Measurements from ENCODE around the gene PLXNA2.

DNA sequence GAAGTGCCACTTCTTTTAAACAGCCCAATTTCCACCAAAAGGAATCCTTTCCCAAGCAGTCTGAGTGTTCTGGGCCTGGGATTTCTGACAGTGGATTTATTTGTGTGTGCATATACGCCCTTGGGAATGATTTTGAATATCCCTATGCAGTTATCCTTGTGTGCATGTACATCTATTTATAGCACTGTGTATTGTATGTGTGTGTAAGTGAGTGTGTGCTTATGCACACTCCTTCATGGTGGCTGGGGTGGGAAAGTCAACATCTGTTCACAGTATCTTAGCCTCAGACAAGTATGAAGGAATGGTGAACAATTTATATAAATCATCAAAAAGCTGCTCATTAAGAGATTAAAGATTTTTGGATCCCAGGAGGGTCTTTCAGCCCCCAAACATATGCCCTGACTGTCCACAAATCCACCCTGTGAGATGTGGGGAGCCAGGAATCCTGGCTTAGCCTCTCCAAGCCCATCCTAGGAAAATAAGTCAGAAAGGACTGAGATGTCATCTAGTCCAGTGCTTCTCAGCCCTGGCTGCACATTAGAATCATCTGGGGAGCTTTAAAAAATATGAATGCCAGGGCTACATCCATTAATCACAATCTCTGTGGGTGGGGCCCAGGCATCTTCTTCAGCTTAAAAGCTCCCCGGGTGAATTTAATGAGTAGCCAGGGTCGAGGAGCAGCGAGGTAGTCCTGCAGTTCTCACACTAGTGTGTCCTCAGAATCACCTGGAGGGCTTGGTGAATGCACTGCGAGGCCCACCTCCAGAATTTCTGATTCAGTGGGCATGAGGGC lies 101.4 kb downstream of the PLXNA2 start:
- TF ChIP-seq POLR2A (IDR thresholded peaks at IDR 0.05; ENCODE audit: low read length) (no peak), CTCF (IDR thresholded peaks at IDR 0.05) (no peak), RNF2 (IDR thresholded peaks at IDR 0.05; ENCODE audit: borderline replicate concordance, low read depth) (no peak), NPAS2 (CRISPR knock-in tag; IDR thresholded peaks at IDR 0.05; ENCODE audit: borderline replicate concordance) (no peak), EP300 (IDR thresholded peaks at IDR 0.05) (no peak), RARB (CRISPR knock-in tag; IDR thresholded peaks at IDR 0.05) (no peak), HEYL (CRISPR knock-in tag; IDR thresholded peaks at IDR 0.05) (no peak), HDAC2 (IDR thresholded peaks at IDR 0.05) (no peak), MYC (IDR thresholded peaks at IDR 0.05; ENCODE audit: borderline replicate concordance, low read length) (no peak), ATOH8 (CRISPR knock-in tag; IDR thresholded peaks at IDR 0.05; ENCODE audit: low read depth) (no peak)
- TF ChIP-seq, protein P1, sequence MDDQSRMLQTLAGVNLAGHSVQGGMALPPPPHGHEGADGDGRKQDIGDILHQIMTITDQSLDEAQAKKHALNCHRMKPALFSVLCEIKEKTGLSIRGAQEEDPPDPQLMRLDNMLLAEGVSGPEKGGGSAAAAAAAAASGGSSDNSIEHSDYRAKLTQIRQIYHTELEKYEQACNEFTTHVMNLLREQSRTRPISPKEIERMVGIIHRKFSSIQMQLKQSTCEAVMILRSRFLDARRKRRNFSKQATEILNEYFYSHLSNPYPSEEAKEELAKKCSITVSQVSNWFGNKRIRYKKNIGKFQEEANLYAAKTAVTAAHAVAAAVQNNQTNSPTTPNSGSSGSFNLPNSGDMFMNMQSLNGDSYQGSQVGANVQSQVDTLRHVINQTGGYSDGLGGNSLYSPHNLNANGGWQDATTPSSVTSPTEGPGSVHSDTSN (IDR thresholded peaks at IDR 0.05), result no peak
- TF ChIP-seq, protein P2, sequence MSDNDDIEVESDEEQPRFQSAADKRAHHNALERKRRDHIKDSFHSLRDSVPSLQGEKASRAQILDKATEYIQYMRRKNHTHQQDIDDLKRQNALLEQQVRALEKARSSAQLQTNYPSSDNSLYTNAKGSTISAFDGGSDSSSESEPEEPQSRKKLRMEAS (IDR thresholded peaks at IDR 0.05), result no peak
- TF ChIP-seq, protein P3, sequence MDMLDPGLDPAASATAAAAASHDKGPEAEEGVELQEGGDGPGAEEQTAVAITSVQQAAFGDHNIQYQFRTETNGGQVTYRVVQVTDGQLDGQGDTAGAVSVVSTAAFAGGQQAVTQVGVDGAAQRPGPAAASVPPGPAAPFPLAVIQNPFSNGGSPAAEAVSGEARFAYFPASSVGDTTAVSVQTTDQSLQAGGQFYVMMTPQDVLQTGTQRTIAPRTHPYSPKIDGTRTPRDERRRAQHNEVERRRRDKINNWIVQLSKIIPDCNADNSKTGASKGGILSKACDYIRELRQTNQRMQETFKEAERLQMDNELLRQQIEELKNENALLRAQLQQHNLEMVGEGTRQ (IDR thresholded peaks at IDR 0.05), result no peak
